Measurements from ENCODE around the gene SLC25A25. TPM values are rescaled to one million over a fixed set of nuclear protein-coding genes. Genes with fewer than 3 reads are reported as not detected.

Gene SLC25A25
- total and polyA plus RNA-seq, 12 donors = 2.3 to 20.7 (median 6.8) TPM

- WGBS, 2 donors = 76 to 87% methylated on average over 10 of the region's 10 CpGs
- Histone ChIP-seq H3K4me3 (no peak overlapping the region), H3K4me1 (peaks cover 4 to 37% (median 20%) of the 10 kb centered on the region in 9 donors), H3K9me3 (no peaks in the 10 kb centered on the region), H3K36me3 (peaks cover 0 to 19% (median 0%) of the 10 kb centered on the region in 9 donors), H3K27ac (no peak overlapping the region), H3K27me3 (no peaks in the 10 kb centered on the region)
- no peak for DNase-seq
- ATAC-seq = no peak
- intact Hi-C loops (cut with DNase I) = no loop called here
- TF ChIP-seq CTCF (IDR thresholded peaks at IDR 0.05) = no peak
Measured at GRCh38 chr9:128087262-128087661, 19.2 kb downstream of the SLC25A25 start.

GRCh38 chr9:128088253-128088945 is 20.4 kb downstream of the SLC25A25 start:
- H3K4me3 ChIP-seq = no peak overlapping the region
- H3K36me3 ChIP-seq = peaks cover 0 to 15% (median 0%) of the 10 kb centered on the region in 9 donors
- peak overlapping the region in 1 of 10 donors; percentile 15 for H3K27ac ChIP-seq
- ATAC-seq (no peak), DNase-seq (no peak)
- H3K9me3 ChIP-seq = no peaks in the 10 kb centered on the region
- intact Hi-C loops (cut with DNase I) = no loop called here
- WGBS, 2 donors = 77 to 87% methylated on average over 9 of the region's 9 CpGs
- H3K27me3 ChIP-seq = no peaks in the 10 kb centered on the region
- peaks cover 6 to 45% (median 27%) of the 10 kb centered on the region in 9 donors for H3K4me1 ChIP-seq
- no peak for TF ChIP-seq CTCF (IDR thresholded peaks at IDR 0.05)

GRCh38 chr9:128089299-128089698 is 21.3 kb downstream of the SLC25A25 start:
- ATAC-seq = no peak
- TF ChIP-seq CTCF (IDR thresholded peaks at IDR 0.05) = no peak
- Histone ChIP-seq H3K4me3 (no peak overlapping the region), H3K4me1 (peaks cover 10 to 50% (median 33%) of the 10 kb centered on the region in 9 donors), H3K9me3 (no peaks in the 10 kb centered on the region), H3K36me3 (peaks cover 0 to 15% (median 0%) of the 10 kb centered on the region in 9 donors), H3K27ac (no peak overlapping the region), H3K27me3 (no peaks in the 10 kb centered on the region)
- intact Hi-C loops (cut with DNase I) = no loop called here
- DNase-seq = no peak
- 88 to 100% methylated on average over 1 of the region's 1 CpG for WGBS, 2 donors

- H3K9me3 ChIP-seq = no peaks in the 10 kb centered on the region
- DNase-seq (peak; percentile 48 to 69), ATAC-seq (peak in 6 of 8 donors; percentile 2 to 51 (median 14))
- H3K36me3 ChIP-seq = peaks cover 0 to 7% (median 0%) of the 10 kb centered on the region in 9 donors
- peak overlapping the region in 5 of 10 donors; percentile 18 to 29 (median 26) for H3K4me3 ChIP-seq
- peak overlapping the region in 1 of 10 donors; percentile 59 for H3K27ac ChIP-seq
- H3K27me3 ChIP-seq = no peaks in the 10 kb centered on the region
- H3K4me1 ChIP-seq = peaks cover 14 to 68% (median 46%) of the 10 kb centered on the region in 9 donors
- no peak for TF ChIP-seq CTCF (IDR thresholded peaks at IDR 0.05)
- intact Hi-C loops (cut with DNase I) = no loop called here
- WGBS, 2 donors = 13 to 31% methylated on average over 13 of the region's 13 CpGs
Measured at GRCh38 chr9:128091144-128091543, 23.1 kb downstream of the SLC25A25 start.
